ENCODE results near the gene CCDC117.

DNA sequence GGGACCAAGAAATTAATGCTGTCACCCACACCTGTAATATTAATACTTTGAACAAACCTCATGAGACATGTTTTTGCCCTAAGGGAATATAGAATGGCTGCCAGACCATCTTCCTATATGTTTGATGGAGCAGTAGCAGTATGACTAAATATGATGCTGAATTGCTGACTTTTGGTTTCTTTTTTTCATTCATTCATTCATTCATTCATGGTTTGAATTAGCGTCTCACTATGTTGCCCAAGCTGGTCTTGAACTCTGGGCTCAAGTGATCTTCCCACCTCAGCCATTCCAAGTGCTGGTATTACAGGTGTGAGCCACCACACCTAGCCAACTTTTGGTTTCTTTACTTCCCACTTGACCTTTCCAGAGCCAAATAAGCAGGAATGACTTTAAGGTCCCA is 7.8 kb downstream of the CCDC117 start:
- TF ChIP-seq CTCF (conservative IDR thresholded peaks at IDR 0.05; ENCODE audit: low read depth, low read length), result no peak
- no peak for TF ChIP-seq EZH2 (IDR thresholded peaks at IDR 0.05; ENCODE audit: borderline replicate concordance, low read depth, low read length, poor library complexity, severe bottlenecking)
